NCI-H2171 (cell line): ENCODE measurements around the gene FAM229A.

Source experiments
- DNase-seq: peaks from one replicate; lab custom pipeline; 2025; lab: John Stamatoyannopoulos, UW

Gene FAM229A

DNA sequence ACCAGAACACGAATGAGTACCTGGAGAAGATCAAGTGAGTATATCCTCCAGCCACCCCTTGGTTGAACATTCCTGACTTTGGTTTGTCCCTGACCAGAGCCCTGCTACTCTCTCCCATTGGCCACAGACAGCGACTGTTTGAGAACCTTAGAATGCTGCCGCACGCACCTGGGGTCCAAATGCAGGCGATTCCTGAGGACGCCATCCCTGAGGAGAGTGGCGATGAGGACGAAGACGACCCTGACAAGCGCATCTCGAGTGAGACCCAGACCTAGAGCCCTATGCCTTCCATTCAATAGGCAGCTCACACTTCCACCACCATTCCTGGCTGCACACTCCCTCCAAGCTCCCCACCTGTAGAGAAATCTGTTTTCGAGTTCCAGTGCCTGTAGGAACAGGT is 30.7 kb downstream of the FAM229A start:
- DNase-seq, result no peak

GRCh38 chr1:32330558-32331151 is 31.6 kb downstream of the FAM229A start:
- no peak for DNase-seq

- no peak for DNase-seq
These were observed 32.3 kb downstream of the FAM229A start for GRCh38 chr1:32329931-32330466.

DNA sequence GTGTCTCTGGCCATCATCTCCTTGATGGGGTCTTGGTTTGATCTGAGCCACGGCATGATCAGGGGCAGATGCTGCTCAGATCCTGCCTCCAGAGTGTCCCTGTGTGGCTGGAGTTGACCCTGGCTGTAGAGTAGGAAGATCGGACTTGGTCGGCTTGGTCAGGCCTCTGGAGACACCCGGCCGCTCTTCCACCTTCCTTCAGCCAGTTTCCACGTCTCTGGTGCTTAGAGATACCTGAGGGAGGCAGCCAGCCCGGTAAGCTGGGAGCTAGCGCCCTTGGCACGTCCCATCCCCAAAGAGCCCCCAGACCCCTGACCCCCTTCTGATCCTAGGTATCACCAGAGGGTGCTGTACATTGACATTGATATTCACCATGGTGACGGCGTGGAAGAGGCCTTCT is 35.1 kb downstream of the FAM229A start:
- no peak for DNase-seq

GRCh38 chr1:32321712-32322291 is 40.5 kb downstream of the FAM229A start:
- no peak for DNase-seq

- no peak for DNase-seq
These were observed 44.0 kb downstream of the FAM229A start for GRCh38 chr1:32318127-32318869.

- no peak for DNase-seq
These were observed 45.4 kb downstream of the FAM229A start for GRCh38 chr1:32316903-32317277.

GRCh38 chr1:32311709-32312393 is 50.4 kb downstream of the FAM229A start:
- no peak for DNase-seq
